VCaP (cell line): ENCODE measurements around the gene S100A13.

Source experiments
- H3K27ac ChIP-seq: fragments of 450-650 bp; 2 replicates; pipeline ENCODE4 v1.5.1; 2017
- CTCF ChIP-seq: fragments of 450-650 bp; conservative IDR thresholded peaks from 2 replicates; pipeline ENCODE4 v1.5.1; 2017; ENCODE audit warnings: mild to moderate bottlenecking, moderate library complexity

S100A13 gene

GRCh38 chr1:153570874-153571273 lies 56.4 kb downstream of the S100A13 start:
- TF ChIP-seq CTCF: no peak
- H3K27ac ChIP-seq: no peak overlapping the region

GRCh38 chr1:153569465-153569864 lies 57.8 kb downstream of the S100A13 start:
- H3K27ac ChIP-seq: no peak overlapping the region
- TF ChIP-seq CTCF: no peak
